Subcutaneous abdominal adipose tissue (tissue), 5 donors: ENCODE data around the gene CD151.

Source experiments
- H3K27ac ChIP-seq: one replicate; pipeline ENCODE4 v1.7.0; 2013; ENCODE audit warnings: low read depth, mild to moderate bottlenecking, inconsistent platforms, low read length, moderate library complexity
- H3K27me3 ChIP-seq, 5 donors: one replicate each; pipeline ENCODE4 v1.7.0; 2013; ENCODE audit warnings: low read length in 5 of 5, inconsistent platforms in 1 of 5; ENCODE audit not compliant: control insufficient read depth in 5 of 5, insufficient read depth in 4 of 5
- H3K36me3 ChIP-seq, 5 donors: one replicate each; pipeline ENCODE4 v1.7.0; 2013; ENCODE audit warnings: low read length in 5 of 5; ENCODE audit not compliant: control insufficient read depth in 5 of 5, insufficient read depth in 5 of 5
- H3K4me1 ChIP-seq, 5 donors: one replicate each; pipeline ENCODE4 v1.7.0; 2013; ENCODE audit warnings: low read length in 5 of 5, mild to moderate bottlenecking in 3 of 5, moderate library complexity in 1 of 5; ENCODE audit not compliant: control insufficient read depth in 5 of 5, insufficient read depth in 5 of 5
- H3K4me3 ChIP-seq, 5 donors: one replicate each; pipeline ENCODE4 v1.7.0; 2013; ENCODE audit warnings: low read length in 5 of 5, low read depth in 1 of 5
- H3K9ac ChIP-seq, 5 donors: one replicate each; pipeline ENCODE4 v1.7.0; 2013; ENCODE audit warnings: low read length in 5 of 5, mild to moderate bottlenecking in 4 of 5, moderate library complexity in 3 of 5
- H3K9me3 ChIP-seq, 5 donors: one replicate each; pipeline ENCODE4 v1.7.0; 2013; ENCODE audit warnings: low read length in 5 of 5; ENCODE audit not compliant: control insufficient read depth in 5 of 5
- donor health status: healthy.
- donor health status: healthy.
- donor health status: healthy.
- donor health status: healthy.
- donor health status: healthy.

The CD151 gene

GRCh38 chr11:842370-843002 is 9.7 kb downstream of the CD151 start, which contains the start of the genes POLR2L and TSPAN4:
TSS of gene POLR2L (minus strand) at chr11:842529. CDS start at chr11:842508, 21 bp downstream.
TSS of gene TSPAN4 (plus strand) at chr11:842852. CDS start at chr11:850305, 7,453 bp downstream.
- peak within 1 kb of the TSS in 4 of 5 donors; percentile 76 to 89 (median 84) for H3K9ac ChIP-seq
- H3K27ac ChIP-seq: peak within 1 kb of the TSS; percentile 92
- H3K9me3 ChIP-seq: no peaks in the 10 kb centered on the region
- peaks cover 0 to 37% (median 35%) of the 10 kb centered on the region in 5 donors for H3K36me3 ChIP-seq
- H3K4me3 ChIP-seq: peak within 1 kb of the TSS; percentile 84 to 94 (median 86)
- no peaks in the 10 kb centered on the region for H3K27me3 ChIP-seq
- peaks cover 15 to 83% (median 71%) of the 10 kb centered on the region in 5 donors for H3K4me1 ChIP-seq

DNA sequence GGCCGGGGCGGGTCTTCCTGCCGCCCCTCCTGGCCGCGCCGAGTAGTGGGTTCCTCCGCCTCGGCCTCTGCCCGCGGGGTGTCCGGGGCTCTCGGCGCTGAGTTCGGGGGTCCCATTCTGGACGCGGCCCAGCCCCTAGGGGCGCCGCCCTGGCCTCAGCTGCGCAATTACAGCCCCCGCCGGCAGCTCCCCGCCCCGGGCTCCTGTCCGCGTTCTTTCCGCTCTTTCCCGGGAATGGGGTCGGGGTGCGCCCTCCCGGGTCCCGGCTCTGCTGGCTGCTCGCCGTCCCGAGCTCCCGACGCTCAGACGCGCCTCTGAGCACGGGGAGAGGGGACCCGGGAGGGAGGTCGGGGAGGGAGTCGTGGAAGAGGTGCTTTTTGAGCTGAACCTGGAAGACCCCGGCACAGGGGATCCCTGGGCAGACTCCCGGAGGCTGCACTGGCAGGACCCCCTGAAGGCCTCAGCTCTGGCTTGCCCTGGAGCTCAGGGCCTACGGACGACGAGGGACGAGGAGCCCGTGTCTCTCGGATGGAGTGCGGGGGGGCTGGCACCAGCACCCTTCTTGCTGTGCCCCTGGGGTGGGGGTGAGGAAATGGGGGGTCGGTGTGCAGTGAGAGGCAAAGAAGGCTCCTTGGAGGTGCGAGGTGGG is 10.5 kb downstream of the CD151 start:
- Histone ChIP-seq H3K9ac (peak overlapping the region in 4 of 5 donors; percentile 73 to 89 (median 80)), H3K36me3 (peaks cover 0 to 30% (median 28%) of the 10 kb centered on the region in 5 donors), H3K27me3 (no peaks in the 10 kb centered on the region), H3K4me3 (peak overlapping the region; percentile 35 to 94 (median 86)), H3K27ac (peak overlapping the region; percentile 92), H3K4me1 (peaks cover 15 to 84% (median 76%) of the 10 kb centered on the region in 5 donors), H3K9me3 (no peaks in the 10 kb centered on the region)

GRCh38 chr11:843818-844692 is 11.3 kb downstream of the CD151 start:
- Histone ChIP-seq H3K4me3 (peak overlapping the region; percentile 59 to 94 (median 86)), H3K4me1 (peaks cover 15 to 85% (median 78%) of the 10 kb centered on the region in 5 donors), H3K36me3 (peaks cover 0 to 22% (median 20%) of the 10 kb centered on the region in 5 donors), H3K27me3 (no peaks in the 10 kb centered on the region), H3K9ac (peak overlapping the region; percentile 4 to 89 (median 77)), H3K27ac (peak overlapping the region; percentile 92), H3K9me3 (no peaks in the 10 kb centered on the region)

- Histone ChIP-seq H3K9ac (peak overlapping the region in 3 of 5 donors; percentile 51 to 79 (median 73)), H3K4me3 (peak overlapping the region in 4 of 5 donors; percentile 62 to 94 (median 85)), H3K4me1 (peaks cover 15 to 81% (median 74%) of the 10 kb centered on the region in 5 donors)
Measured at GRCh38 chr11:844693-845644, 12.2 kb downstream of the CD151 start.

DNA sequence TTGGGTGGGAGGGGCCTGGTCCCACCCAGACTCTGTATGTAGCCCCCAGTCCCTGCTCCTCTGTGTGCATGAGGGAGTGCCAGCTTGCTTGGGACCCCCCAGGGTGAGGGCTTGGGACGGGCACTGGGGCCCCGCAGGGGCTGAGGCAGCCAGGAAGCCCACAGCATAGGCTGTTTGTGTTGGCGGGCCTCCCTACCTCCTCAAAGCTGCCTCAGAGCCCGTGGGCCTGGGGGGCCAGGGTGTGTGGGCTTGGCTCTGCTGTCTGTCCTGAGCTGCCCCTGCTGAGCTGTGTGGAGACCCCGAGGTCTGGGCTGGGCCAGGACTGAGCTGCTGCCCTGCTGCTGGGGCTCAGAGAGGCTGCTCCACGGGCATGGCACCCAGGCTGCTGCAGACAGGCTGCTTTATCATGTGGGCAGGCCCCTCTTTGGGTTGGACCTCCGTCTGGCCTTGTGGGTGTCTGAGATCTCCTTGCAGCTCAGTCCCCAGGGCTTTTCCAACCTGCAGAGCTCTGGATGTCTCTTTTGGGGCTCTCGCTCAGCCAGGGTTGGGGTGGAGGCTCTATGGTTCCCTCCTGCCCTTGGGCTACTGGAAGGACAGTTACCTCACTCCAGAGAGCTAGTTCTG is 13.2 kb downstream of the CD151 start:
- no peaks in the 10 kb centered on the region for H3K27me3 ChIP-seq
- H3K9me3 ChIP-seq: no peaks in the 10 kb centered on the region
- H3K27ac ChIP-seq: peak overlapping the region; percentile 92
- peak overlapping the region in 3 of 5 donors; percentile 51 to 79 (median 73) for H3K9ac ChIP-seq
- H3K4me1 ChIP-seq: peaks cover 8 to 80% (median 71%) of the 10 kb centered on the region in 5 donors
- peak overlapping the region in 4 of 5 donors; percentile 62 to 94 (median 85) for H3K4me3 ChIP-seq
- H3K36me3 ChIP-seq: peaks cover 0 to 11% (median 8%) of the 10 kb centered on the region in 5 donors

More at GRCh38 chr11:844693-845644, 12.2 kb downstream of the CD151 start:
- Histone ChIP-seq H3K27ac (peak overlapping the region; percentile 92), H3K27me3 (no peaks in the 10 kb centered on the region), H3K9me3 (no peaks in the 10 kb centered on the region), H3K36me3 (peaks cover 0 to 12% (median 11%) of the 10 kb centered on the region in 5 donors)

GRCh38 chr11:846496-847098 is 13.8 kb downstream of the CD151 start:
- Histone ChIP-seq H3K27me3 (no peaks in the 10 kb centered on the region), H3K4me3 (peak overlapping the region in 1 of 5 donors; percentile 16), H3K9ac (peak overlapping the region in 2 of 5 donors; percentile 19 to 56), H3K9me3 (no peaks in the 10 kb centered on the region), H3K4me1 (peaks cover 5 to 78% (median 71%) of the 10 kb centered on the region in 5 donors), H3K36me3 (peaks cover 0 to 15% (median 8%) of the 10 kb centered on the region in 5 donors), H3K27ac (peak overlapping the region; percentile 92)

- peaks cover 0 to 17% (median 10%) of the 10 kb centered on the region in 5 donors for H3K36me3 ChIP-seq
- no peak overlapping the region for H3K27ac ChIP-seq
- no peak overlapping the region for H3K4me3 ChIP-seq
- H3K27me3 ChIP-seq: no peaks in the 10 kb centered on the region
- no peaks in the 10 kb centered on the region for H3K9me3 ChIP-seq
- peaks cover 5 to 77% (median 66%) of the 10 kb centered on the region in 5 donors for H3K4me1 ChIP-seq
- H3K9ac ChIP-seq: no peak overlapping the region
Measured at GRCh38 chr11:847876-848275, 15.1 kb downstream of the CD151 start.

DNA sequence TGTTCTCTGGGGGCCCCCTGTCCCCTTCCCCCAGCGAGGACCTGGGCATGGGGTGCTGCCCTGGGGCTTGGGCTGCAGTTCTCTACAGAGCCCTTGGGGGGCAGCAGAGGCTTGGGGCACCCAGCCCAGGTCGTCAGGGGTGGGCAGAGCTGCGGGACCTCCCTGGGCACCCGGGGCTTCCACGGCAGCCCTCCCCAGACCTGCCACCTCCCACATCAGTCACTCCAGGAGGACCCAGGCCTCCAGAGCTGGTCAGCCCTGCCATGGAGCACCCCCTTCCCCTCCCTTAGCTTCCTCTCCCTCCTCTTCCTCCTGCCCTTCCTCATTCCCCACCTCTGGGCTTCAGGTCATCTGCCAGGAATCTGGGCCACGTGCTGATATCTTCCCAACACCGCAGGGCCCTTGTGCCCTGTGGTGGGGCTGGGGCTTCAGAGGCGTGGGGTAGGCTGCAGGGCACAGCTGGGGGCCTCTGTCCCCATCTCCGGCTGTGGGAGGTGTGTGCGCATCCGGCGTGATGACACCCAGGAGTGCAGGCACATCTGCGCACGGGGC is 15.7 kb downstream of the CD151 start:
- Histone ChIP-seq H3K9ac (no peak overlapping the region), H3K4me3 (no peak overlapping the region), H3K36me3 (peaks cover 0 to 17% (median 10%) of the 10 kb centered on the region in 5 donors), H3K4me1 (peaks cover 5 to 72% (median 65%) of the 10 kb centered on the region in 5 donors), H3K27me3 (no peaks in the 10 kb centered on the region), H3K27ac (no peak overlapping the region), H3K9me3 (no peaks in the 10 kb centered on the region)
